Colonic mucosa (tissue), 4 donors: ENCODE data around the gene CNTN4. TPM values are rescaled to one million over a fixed set of nuclear protein-coding genes. Genes with fewer than 3 reads are reported as not detected.

Experiments
- DNase-seq: peaks from one replicate; pipeline ENCODE4 v3.0.0-alpha.2; 2020
- H3K27ac ChIP-seq: fragments of 200-600 bp; one replicate; pipeline ENCODE4 v1.8.0; 2021
- H3K27me3 ChIP-seq: fragments of 200-600 bp; one replicate; pipeline ENCODE4 v1.8.0; 2021
- H3K36me3 ChIP-seq: fragments of 200-600 bp; one replicate; pipeline ENCODE4 v1.8.0; 2021
- H3K4me1 ChIP-seq: fragments of 200-600 bp; one replicate; pipeline ENCODE4 v1.8.0; 2021; ENCODE audit warnings: mild to moderate bottlenecking
- H3K4me3 ChIP-seq: fragments of 200-600 bp; one replicate; pipeline ENCODE4 v1.8.0; 2021
- H3K9ac ChIP-seq, 2 donors: one replicate each; pipeline ENCODE4 v1.7.0; 2013; ENCODE audit warnings: control low read depth in 2 of 2, low read depth in 2 of 2, low read length in 2 of 2
- H3K9me3 ChIP-seq: fragments of 200-600 bp; one replicate; pipeline ENCODE4 v1.8.0; 2021
- intact Hi-C: fragments of 100-400 bp; cut with DNase I; formaldehyde crosslinking; loops from one replicate; pipeline ENCODE4 v1.14.1; 2022
- total RNA-seq, 2 donors: library from RNA; stranded (reverse); fragmentation: NEBNext Ultra II Directional in 1 of 2; extraction: Animal tissue kit (Norgen Biotek cat#: 25700) in 1 of 2; gene quantifications; one replicate each; pipeline ENCODE4 v1.2.1, GENCODE V29; 2021
- TF ChIP-seq, protein P1 (sequence below): fragments of 200-600 bp; IDR thresholded peaks from one replicate; pipeline ENCODE4 v1.8.0; 2022; ENCODE audit warnings: antibody characterized with exemption, mild to moderate bottlenecking
- donor health status: healthy.
- donor health status: DM: no; HTN: no; CAD: no.
- donor health status: DM: no; HTN: no; CAD: no.

The CNTN4 gene
- total RNA-seq, 2 donors from 2014 or later = 8.2 to 19.1 TPM

DNA sequence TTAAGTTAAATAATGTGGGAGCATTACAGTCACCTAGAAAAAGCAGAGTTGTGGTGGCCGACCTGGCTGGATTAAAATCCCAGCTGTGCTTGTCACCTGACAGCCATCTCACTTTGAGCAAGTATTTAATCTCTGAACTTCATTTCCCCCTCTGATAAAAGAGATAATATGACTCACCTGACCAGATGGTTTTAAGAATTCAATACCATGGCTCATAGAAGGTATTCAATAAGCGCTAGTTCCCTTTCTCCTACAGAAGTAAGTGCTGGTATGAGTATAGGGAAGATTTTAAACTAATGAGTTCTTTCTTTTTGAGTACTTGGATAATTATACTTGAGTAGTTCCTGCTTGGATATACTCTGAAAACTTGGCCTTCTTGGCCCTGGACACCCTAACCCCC lies 686.0 kb downstream of the CNTN4 start:
- no peak for DNase-seq
- Histone ChIP-seq H3K36me3 (no peaks in the 10 kb centered on the region), H3K27me3 (no peaks in the 10 kb centered on the region), H3K27ac (no peak overlapping the region), H3K9me3 (no peaks in the 10 kb centered on the region), H3K9ac (no peak overlapping the region), H3K4me1 (no peaks in the 10 kb centered on the region), H3K4me3 (no peak overlapping the region)
- TF ChIP-seq, protein P1, sequence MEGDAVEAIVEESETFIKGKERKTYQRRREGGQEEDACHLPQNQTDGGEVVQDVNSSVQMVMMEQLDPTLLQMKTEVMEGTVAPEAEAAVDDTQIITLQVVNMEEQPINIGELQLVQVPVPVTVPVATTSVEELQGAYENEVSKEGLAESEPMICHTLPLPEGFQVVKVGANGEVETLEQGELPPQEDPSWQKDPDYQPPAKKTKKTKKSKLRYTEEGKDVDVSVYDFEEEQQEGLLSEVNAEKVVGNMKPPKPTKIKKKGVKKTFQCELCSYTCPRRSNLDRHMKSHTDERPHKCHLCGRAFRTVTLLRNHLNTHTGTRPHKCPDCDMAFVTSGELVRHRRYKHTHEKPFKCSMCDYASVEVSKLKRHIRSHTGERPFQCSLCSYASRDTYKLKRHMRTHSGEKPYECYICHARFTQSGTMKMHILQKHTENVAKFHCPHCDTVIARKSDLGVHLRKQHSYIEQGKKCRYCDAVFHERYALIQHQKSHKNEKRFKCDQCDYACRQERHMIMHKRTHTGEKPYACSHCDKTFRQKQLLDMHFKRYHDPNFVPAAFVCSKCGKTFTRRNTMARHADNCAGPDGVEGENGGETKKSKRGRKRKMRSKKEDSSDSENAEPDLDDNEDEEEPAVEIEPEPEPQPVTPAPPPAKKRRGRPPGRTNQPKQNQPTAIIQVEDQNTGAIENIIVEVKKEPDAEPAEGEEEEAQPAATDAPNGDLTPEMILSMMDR = no peak
- intact Hi-C loops = no loop called here

DNA sequence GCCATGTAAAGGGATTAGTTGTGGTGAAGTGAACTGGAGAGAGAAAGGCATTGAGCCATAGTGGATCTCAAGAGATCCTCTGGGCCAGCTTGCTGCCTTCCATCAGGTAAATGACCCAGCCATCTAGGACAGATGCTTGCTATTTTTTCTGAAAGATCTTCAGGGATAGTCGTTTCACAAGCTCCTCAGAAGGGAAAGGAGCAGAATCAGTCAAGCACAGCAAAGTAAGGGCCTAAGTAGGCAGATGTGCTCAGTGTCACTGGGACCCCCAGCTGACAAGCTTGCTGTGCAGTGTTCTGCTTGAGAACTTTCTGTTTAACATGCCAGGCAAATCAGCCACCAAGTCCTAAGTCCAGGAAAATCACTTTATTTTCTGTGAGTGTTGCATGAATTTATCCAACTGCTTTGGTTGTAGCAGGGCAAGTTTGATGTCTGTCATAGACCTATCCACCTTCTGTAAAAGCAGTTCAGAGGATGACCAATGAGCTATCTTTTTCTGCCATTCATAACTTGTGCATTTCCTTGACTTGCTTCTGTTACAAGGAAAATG lies 691.7 kb downstream of the CNTN4 start:
- intact Hi-C loops = no loop called here
- no peak overlapping the region for H3K9ac ChIP-seq
- H3K9me3 ChIP-seq = no peaks in the 10 kb centered on the region
- no peak overlapping the region for H3K27ac ChIP-seq
- DNase-seq = no peak
- H3K36me3 ChIP-seq = no peaks in the 10 kb centered on the region
- no peak overlapping the region for H3K4me3 ChIP-seq
- H3K4me1 ChIP-seq = no peaks in the 10 kb centered on the region
- TF ChIP-seq, protein P1 = no peak
- H3K27me3 ChIP-seq = no peaks in the 10 kb centered on the region

DNA sequence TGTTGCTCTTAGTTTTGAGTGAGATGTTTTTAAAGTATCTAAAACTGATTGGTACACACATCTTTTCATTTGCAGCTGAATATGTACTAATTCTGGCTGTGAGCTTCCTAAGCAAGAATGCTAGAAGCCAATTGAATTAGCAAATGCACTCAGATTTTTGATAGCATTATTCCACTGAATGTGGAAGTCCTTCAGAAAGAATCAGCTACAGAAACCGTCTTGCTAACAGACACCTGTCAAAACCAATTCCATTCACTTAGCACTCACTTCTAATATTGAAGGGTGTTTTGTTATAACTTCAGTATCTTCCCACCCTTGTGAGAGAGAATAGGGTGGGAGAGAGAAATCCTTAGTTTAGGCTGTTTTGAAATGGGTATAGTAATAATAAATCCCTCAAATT lies 693.8 kb downstream of the CNTN4 start:
- intact Hi-C loops = no loop called here
- TF ChIP-seq, protein P1 = no peak

DNA sequence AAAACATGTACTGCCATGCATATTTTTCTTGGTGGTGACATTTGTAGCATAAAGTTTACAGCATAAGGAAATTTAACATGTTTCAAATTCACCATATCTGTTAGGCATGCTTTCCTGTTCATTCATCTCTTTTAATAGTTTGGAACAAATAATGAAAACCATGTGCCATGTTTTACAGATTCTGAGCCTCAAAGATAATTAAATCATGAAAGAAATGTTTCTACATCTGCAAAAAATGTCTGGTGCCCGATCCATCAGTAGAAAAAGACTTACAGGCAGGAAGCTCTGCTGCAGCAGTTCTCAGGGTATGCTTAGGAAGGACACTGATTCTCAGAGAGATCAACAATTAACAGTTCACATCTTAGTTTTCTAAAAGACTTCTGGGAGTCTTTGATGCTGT lies 695.3 kb downstream of the CNTN4 start:
- no peaks in the 10 kb centered on the region for H3K9me3 ChIP-seq
- H3K9ac ChIP-seq = no peak overlapping the region
- H3K27ac ChIP-seq = no peak overlapping the region
- no peaks in the 10 kb centered on the region for H3K27me3 ChIP-seq
- H3K4me1 ChIP-seq = no peaks in the 10 kb centered on the region
- H3K36me3 ChIP-seq = no peaks in the 10 kb centered on the region
- TF ChIP-seq, protein P1 = no peak
- intact Hi-C loops = no loop called here
- no peak overlapping the region for H3K4me3 ChIP-seq
- no peak for DNase-seq

More for the DNA sequence above, 693.8 kb downstream of the CNTN4 start:
- Histone ChIP-seq H3K36me3 (no peaks in the 10 kb centered on the region), H3K27ac (no peak overlapping the region), H3K9me3 (no peaks in the 10 kb centered on the region), H3K9ac (no peak overlapping the region), H3K4me3 (no peak overlapping the region), H3K27me3 (no peaks in the 10 kb centered on the region), H3K4me1 (no peaks in the 10 kb centered on the region)
- no peak for DNase-seq

- no peaks in the 10 kb centered on the region for H3K9me3 ChIP-seq
- no peak for DNase-seq
- TF ChIP-seq, protein P1 = no peak
- no peak overlapping the region for H3K27ac ChIP-seq
- no peak overlapping the region for H3K4me3 ChIP-seq
- intact Hi-C loops = no loop called here
- no peak overlapping the region for H3K9ac ChIP-seq
- no peaks in the 10 kb centered on the region for H3K36me3 ChIP-seq
- no peaks in the 10 kb centered on the region for H3K4me1 ChIP-seq
- H3K27me3 ChIP-seq = no peaks in the 10 kb centered on the region
Observed at GRCh38 chr3:2802429-2802828, 703.8 kb downstream of the CNTN4 start.
